Testis (tissue), 2 donors: ENCODE measurements around the gene SLC27A2.

ENCODE experiments used
- POLR2A ChIP-seq: fragments of 450-650 bp; IDR thresholded peaks from one replicate; pipeline ENCODE4 v1.6.1; 2017; ENCODE audit warnings: antibody characterized with exemption, mild to moderate bottlenecking, moderate library complexity
- TF ChIP-seq, protein P1 (sequence below), 3 experiments: fragments of 450-650 bp in 2 of 3; fragments of 200-600 bp in 1 of 3; sonication (generic) in 1 of 3; IDR thresholded peaks; one replicate each; pipeline ENCODE4 v1.5.1; 2016 to 2019; ENCODE audit warnings: antibody characterized with exemption in 3 of 3, mild to moderate bottlenecking in 2 of 3, moderate library complexity in 1 of 3

DNA sequence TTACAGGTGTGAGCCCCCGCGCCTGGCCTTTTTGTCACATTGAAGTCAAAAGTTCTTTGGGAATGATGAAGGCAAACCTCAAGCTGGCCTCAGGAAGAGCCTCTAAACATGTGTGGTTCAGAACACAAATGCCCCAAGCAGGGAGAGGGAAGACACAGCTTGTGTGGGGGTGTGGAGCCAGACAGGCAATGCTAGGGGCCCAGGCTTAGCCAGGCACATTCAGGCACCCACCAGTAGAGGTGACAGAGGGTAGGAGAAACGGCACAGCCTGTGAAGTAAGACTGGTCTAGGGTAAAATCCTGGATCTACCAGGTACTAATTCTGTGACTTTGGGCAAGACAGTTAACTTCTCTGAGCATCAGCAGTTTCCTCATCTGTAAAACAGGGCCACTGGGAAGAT, 80.0 kb downstream of the SLC27A2 start:
- no peak for TF ChIP-seq POLR2A
- TF ChIP-seq, protein P1, sequence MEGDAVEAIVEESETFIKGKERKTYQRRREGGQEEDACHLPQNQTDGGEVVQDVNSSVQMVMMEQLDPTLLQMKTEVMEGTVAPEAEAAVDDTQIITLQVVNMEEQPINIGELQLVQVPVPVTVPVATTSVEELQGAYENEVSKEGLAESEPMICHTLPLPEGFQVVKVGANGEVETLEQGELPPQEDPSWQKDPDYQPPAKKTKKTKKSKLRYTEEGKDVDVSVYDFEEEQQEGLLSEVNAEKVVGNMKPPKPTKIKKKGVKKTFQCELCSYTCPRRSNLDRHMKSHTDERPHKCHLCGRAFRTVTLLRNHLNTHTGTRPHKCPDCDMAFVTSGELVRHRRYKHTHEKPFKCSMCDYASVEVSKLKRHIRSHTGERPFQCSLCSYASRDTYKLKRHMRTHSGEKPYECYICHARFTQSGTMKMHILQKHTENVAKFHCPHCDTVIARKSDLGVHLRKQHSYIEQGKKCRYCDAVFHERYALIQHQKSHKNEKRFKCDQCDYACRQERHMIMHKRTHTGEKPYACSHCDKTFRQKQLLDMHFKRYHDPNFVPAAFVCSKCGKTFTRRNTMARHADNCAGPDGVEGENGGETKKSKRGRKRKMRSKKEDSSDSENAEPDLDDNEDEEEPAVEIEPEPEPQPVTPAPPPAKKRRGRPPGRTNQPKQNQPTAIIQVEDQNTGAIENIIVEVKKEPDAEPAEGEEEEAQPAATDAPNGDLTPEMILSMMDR (IDR thresholded peaks at IDR 0.05) = no peak
